Panc1 (cell line): ENCODE measurements around the gene SLC6A19. TPM values are rescaled to one million over a fixed set of nuclear protein-coding genes. Genes with fewer than 3 reads are reported as not detected.

Experiments
- ATAC-seq: fragments of 200-7000 bp; cut with Tn5 transposase; 2 replicates; pipeline ENCODE4 v1.9.1; 2020; ENCODE audit warnings: mild to moderate bottlenecking, moderate library complexity
- BruUV-seq: library from RNA; stranded (reverse); fragments of 400-500 nt; replicated peaks from 2 replicates; lab custom pipeline; 2021; lab: Mats Ljungman, UMichigan
- CTCF ChIA-PET: fragments of 300-600 bp; sonication (Branson Sonifier 250); formaldehyde crosslinking; loops from one replicate; lab custom pipeline; 2022; ENCODE audit warnings: antibody characterized with exemption; lab: Charles Lee
- POLR2A ChIA-PET: fragments of 300-600 bp; sonication (Branson Sonifier 250); formaldehyde crosslinking; loops from one replicate; lab custom pipeline; 2022; ENCODE audit warnings: antibody characterized with exemption; lab: Charles Lee
- DNase-seq: peaks from one replicate; pipeline ENCODE4 v3.0.0-alpha.2; 2010; ENCODE audit warnings: low read depth, low spot score
- H3K27ac ChIP-seq: 2 replicates; pipeline ENCODE4 v1.5.1; 2011; ENCODE audit warnings: mild to moderate bottlenecking, low read length, inconsistent platforms
- H3K27me3 ChIP-seq: fragments of 200-500 bp; sonication (Bioruptor generic); 2 replicates; pipeline ENCODE4 v1.6.0; 2014; ENCODE audit warnings: low read length, inconsistent platforms; ENCODE audit not compliant: control insufficient read depth, insufficient read depth
- H3K36me3 ChIP-seq: fragments of 200-500 bp; sonication (Bioruptor generic); 2 replicates; pipeline ENCODE4 v1.5.1; 2014; ENCODE audit warnings: inconsistent platforms, mild to moderate bottlenecking, low read length, moderate library complexity; ENCODE audit not compliant: control insufficient read depth, insufficient read depth
- H3K4me1 ChIP-seq: 2 replicates; pipeline ENCODE4 v1.5.1; 2011; ENCODE audit warnings: inconsistent platforms, mild to moderate bottlenecking, low read length, moderate library complexity; ENCODE audit not compliant: control insufficient read depth, insufficient read depth
- H3K4me3 ChIP-seq, 2 experiments: 2 replicates each; pipeline ENCODE4 v1.5.1; 2011 to 2012; ENCODE audit warnings: low read depth in 2 of 2, low read length in 2 of 2, mild to moderate bottlenecking in 2 of 2, inconsistent platforms in 1 of 2, moderate library complexity in 1 of 2
- H3K9me3 ChIP-seq: fragments of 200-500 bp; sonication (Bioruptor generic); 2 replicates; pipeline ENCODE4 v1.5.1; 2014; ENCODE audit warnings: low read depth, mild to moderate bottlenecking, inconsistent platforms, low read length, moderate library complexity; ENCODE audit not compliant: control insufficient read depth, insufficient read depth
- POLR2AphosphoS5 ChIP-seq: IDR thresholded peaks from 2 replicates; pipeline ENCODE4 v1.6.1; 2012; ENCODE audit warnings: mild to moderate bottlenecking, low read depth, low read length, moderate library complexity
- SIN3A ChIP-seq: IDR thresholded peaks from 2 replicates; pipeline ENCODE4 v1.6.1; 2012; ENCODE audit warnings: low read depth, mild to moderate bottlenecking, low read length, moderate library complexity, borderline replicate concordance; ENCODE audit not compliant: insufficient read depth
- TCF7L2 ChIP-seq: IDR thresholded peaks from 2 replicates; pipeline ENCODE4 v1.6.1; 2011; ENCODE audit warnings: mild to moderate bottlenecking, low read depth, low read length, inconsistent platforms
- in situ Hi-C: cut with HindIII; loops from 2 replicates; pipeline ENCODE4 v1.10.0; 2016; ENCODE audit warnings: low sequenced_read_pairs, low pct_unique_long_range_greater_than_20kb
- intact Hi-C: fragments of 100-400 bp; cut with micrococcal nuclease; formaldehyde crosslinking; loops from one replicate; pipeline ENCODE4 v1.10.0; 2022; ENCODE audit not compliant: unreplicated experiment
- total RNA-seq: library from RNA; stranded (reverse); gene quantifications from one replicate; pipeline ENCODE4 v1.2.1, GENCODE V29; 2021; ENCODE audit not compliant: unreplicated experiment
- TF ChIP-seq, protein P1 (sequence below), 2 experiments: IDR thresholded peaks; 2 replicates each; pipeline ENCODE4 v1.6.1; 2011 to 2012; ENCODE audit warnings: low read depth in 2 of 2, control low read depth in 1 of 2, low read length in 1 of 2, mild to moderate bottlenecking in 1 of 2, moderate library complexity in 1 of 2; ENCODE audit not compliant: insufficient read depth in 1 of 2
- TF ChIP-seq, protein P2 (sequence below): fragments of 450-650 bp; IDR thresholded peaks from 2 replicates; pipeline ENCODE4 v1.5.1; 2017; ENCODE audit warnings: mild to moderate bottlenecking

Gene SLC6A19
- total RNA-seq, 1 experiment from 2014 or later, result 0.23 TPM

DNA sequence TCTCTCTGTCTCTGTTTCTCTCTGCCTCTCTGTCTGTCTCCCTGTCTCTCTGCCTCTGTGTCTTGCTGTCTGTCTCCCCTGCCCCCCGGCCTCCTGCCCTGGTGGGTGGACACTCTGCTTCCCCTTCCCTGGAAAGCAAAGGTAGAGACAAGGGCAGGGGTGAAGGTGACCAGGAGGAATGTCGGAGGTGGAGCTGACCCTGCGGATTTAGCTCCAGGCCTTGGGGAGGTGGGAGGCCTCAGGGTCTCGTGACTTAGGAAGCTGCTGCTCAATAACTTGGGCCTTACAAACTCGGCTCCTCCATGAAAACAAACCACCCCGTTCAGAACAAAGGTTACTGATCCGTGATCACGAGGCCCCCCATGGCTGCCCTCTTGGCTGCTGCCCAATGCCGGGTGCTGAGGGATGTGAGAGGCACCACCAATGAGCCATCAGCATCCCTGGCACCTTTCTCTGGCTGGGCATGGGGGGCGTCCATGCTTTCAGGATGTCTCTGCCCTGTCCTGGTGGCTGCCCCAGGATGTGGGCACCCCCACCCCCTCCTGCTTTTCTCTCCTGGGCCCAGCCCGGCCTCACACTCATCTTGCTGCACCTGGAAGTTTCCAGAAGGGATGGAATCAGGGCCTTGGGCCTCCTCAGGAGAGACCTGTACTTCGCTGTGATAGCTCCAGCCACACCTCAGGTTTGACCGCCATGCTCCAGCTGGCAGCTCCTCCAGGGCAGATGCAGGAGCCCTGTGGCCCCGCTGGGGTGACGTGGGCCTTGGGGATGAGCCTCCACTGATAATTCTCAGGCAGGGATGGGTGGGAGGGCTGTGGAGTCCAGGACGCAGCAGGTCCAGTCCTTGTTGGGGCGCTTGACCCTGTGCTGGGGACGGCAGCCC is 14.8 kb upstream of the SLC6A19 start:
- H3K27me3 ChIP-seq, result peaks cover 11% of the 10 kb centered on the region
- TF ChIP-seq, protein P1, sequence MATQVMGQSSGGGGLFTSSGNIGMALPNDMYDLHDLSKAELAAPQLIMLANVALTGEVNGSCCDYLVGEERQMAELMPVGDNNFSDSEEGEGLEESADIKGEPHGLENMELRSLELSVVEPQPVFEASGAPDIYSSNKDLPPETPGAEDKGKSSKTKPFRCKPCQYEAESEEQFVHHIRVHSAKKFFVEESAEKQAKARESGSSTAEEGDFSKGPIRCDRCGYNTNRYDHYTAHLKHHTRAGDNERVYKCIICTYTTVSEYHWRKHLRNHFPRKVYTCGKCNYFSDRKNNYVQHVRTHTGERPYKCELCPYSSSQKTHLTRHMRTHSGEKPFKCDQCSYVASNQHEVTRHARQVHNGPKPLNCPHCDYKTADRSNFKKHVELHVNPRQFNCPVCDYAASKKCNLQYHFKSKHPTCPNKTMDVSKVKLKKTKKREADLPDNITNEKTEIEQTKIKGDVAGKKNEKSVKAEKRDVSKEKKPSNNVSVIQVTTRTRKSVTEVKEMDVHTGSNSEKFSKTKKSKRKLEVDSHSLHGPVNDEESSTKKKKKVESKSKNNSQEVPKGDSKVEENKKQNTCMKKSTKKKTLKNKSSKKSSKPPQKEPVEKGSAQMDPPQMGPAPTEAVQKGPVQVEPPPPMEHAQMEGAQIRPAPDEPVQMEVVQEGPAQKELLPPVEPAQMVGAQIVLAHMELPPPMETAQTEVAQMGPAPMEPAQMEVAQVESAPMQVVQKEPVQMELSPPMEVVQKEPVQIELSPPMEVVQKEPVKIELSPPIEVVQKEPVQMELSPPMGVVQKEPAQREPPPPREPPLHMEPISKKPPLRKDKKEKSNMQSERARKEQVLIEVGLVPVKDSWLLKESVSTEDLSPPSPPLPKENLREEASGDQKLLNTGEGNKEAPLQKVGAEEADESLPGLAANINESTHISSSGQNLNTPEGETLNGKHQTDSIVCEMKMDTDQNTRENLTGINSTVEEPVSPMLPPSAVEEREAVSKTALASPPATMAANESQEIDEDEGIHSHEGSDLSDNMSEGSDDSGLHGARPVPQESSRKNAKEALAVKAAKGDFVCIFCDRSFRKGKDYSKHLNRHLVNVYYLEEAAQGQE (IDR thresholded peaks at IDR 0.05; ENCODE audit: insufficient read depth in 1 of 2, low read depth in 2 of 2, low read length in 1 of 2), result no peak
- intact Hi-C loops (no loop called here), in situ Hi-C loops (no loop called here)
- ChIA-PET POLR2A (no interaction called here), CTCF (no interaction called here)
- H3K27ac ChIP-seq, result no peak overlapping the region
- DNase-seq (no peak), ATAC-seq (no peak)
- no peaks in the 10 kb centered on the region; the same call in 1 of the 2 replicates for H3K36me3 ChIP-seq
- peaks cover 7% of the 10 kb centered on the region for H3K4me1 ChIP-seq
- H3K9me3 ChIP-seq, result no peaks in the 10 kb centered on the region
- BruUV-seq, result no TSS peak
- H3K4me3 ChIP-seq, result no peak overlapping the region

DNA sequence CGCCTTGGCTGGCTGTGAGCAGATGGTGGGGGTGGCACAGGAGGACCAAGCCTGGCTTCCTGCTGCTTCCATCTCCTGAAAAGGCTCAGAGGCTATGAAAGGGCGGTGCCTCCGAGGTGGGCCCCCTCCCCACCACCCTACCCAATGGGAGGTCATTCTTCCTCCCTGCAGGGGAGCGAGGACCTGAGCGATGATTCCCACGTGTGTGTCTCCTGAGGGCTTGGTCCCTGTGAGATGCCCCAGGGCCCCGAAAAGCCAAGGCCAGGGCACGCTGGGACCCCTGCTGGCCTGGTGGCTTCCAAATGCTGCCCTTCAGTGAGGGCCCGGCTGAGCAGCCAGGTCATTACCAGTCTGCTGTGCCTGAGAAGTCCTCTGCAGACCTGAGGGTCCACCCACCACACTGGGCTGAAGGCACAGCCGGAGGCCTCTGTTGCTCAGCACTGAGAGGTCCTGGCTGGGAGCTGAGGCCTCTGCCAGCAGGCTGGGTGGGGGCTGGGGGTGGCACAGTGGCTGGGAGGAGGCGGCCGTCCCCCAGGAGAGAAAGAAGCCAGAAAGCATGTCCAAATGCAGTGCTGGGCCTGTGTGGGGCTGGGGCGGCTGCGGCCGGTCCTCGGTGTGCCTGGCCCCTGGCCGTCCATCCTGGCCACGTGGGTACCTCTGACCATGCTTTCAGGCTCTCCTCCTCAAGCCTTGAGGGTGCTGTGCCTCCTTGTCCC is 14.0 kb upstream of the SLC6A19 start:
- Histone ChIP-seq H3K27me3 (peaks cover 14% of the 10 kb centered on the region), H3K4me1 (peaks cover 7% of the 10 kb centered on the region), H3K27ac (no peak overlapping the region), H3K4me3 (no peak overlapping the region), H3K36me3 (no peaks in the 10 kb centered on the region; the same call in 1 of the 2 replicates), H3K9me3 (no peaks in the 10 kb centered on the region)
- ATAC-seq (no peak), DNase-seq (no peak)
- BruUV-seq, result no TSS peak
- intact Hi-C loops (no loop called here), in situ Hi-C loops (no loop called here)
- ChIA-PET CTCF (no interaction called here), POLR2A (no interaction called here)
- no peak for TF ChIP-seq SIN3A

DNA sequence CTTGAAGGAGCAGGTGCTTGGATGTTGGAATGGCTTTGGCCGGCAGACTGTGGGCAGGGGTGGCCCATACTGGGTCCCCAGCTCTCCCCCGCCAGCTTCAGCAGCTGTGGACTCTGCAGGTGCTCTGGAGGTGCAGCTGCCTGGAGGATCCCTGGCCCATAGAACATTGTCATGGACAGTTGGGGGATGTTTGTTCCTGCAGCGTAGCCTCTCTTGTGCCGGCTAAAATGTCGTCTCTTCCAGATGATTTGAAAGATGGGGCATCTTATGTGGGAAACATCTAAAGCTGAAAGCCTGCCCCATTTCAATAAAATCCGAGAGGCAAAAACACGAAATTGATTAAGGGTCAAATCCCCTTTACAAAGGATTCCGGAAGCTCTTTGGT is 13.5 kb upstream of the SLC6A19 start:
- H3K27me3 ChIP-seq, result peaks cover 14% of the 10 kb centered on the region
- no peaks in the 10 kb centered on the region for H3K9me3 ChIP-seq
- ChIA-PET POLR2A (no interaction called here), CTCF (no interaction called here)
- TF ChIP-seq SIN3A (no peak), TCF7L2 (no peak), POLR2AphosphoS5 (no peak)
- TF ChIP-seq, protein P2, sequence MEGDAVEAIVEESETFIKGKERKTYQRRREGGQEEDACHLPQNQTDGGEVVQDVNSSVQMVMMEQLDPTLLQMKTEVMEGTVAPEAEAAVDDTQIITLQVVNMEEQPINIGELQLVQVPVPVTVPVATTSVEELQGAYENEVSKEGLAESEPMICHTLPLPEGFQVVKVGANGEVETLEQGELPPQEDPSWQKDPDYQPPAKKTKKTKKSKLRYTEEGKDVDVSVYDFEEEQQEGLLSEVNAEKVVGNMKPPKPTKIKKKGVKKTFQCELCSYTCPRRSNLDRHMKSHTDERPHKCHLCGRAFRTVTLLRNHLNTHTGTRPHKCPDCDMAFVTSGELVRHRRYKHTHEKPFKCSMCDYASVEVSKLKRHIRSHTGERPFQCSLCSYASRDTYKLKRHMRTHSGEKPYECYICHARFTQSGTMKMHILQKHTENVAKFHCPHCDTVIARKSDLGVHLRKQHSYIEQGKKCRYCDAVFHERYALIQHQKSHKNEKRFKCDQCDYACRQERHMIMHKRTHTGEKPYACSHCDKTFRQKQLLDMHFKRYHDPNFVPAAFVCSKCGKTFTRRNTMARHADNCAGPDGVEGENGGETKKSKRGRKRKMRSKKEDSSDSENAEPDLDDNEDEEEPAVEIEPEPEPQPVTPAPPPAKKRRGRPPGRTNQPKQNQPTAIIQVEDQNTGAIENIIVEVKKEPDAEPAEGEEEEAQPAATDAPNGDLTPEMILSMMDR, result no peak
- TF ChIP-seq, protein P1 (IDR thresholded peaks at IDR 0.05; ENCODE audit: insufficient read depth in 1 of 2, low read depth in 2 of 2, low read length in 1 of 2), result no peak
- no peak for ATAC-seq
- H3K4me3 ChIP-seq, result no peak overlapping the region
- DNase-seq, result no peak
- in situ Hi-C loops (no loop called here), intact Hi-C loops (no loop called here)
- no peaks in the 10 kb centered on the region; the same call in 1 of the 2 replicates for H3K36me3 ChIP-seq
- no peak overlapping the region for H3K27ac ChIP-seq
- no TSS peak for BruUV-seq
- H3K4me1 ChIP-seq, result peaks cover 3% of the 10 kb centered on the region
